GM21381 (cell line): ENCODE results near the gene RGS6.
"Not testable (repeated sequence)": the region's sequence is repeated elsewhere in the genome, so short reads cannot be mapped to it uniquely, and the experiment has no call there.

Experiments used
- ATAC-seq: cut with Tn5 transposase; IDR thresholded peaks from one replicate; pipeline ENCODE4 v1.9.1; 2021; ENCODE audit warnings: mild to moderate bottlenecking, moderate library complexity; ENCODE audit not compliant: unreplicated experiment

The RGS6 gene

DNA sequence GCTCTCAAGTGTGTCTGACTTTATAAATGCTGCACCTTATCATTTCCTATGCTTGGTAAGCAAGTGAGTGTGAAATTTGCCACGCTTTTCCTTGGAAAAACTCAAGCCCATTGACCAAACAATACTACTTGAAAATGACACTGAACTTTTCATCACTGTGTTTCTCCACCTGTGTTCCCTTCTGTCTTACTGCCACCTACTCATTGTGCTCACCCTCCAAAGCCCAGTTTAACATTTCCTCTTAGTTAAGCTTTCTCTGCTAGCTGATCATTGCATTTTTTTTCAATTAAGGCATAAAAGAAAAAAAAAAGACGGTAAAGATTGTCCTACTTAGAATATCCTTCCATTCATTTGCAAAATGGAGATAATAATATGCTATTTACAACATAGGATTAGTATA is 516.0 kb downstream of the RGS6 start:
- no peak for ATAC-seq

DNA sequence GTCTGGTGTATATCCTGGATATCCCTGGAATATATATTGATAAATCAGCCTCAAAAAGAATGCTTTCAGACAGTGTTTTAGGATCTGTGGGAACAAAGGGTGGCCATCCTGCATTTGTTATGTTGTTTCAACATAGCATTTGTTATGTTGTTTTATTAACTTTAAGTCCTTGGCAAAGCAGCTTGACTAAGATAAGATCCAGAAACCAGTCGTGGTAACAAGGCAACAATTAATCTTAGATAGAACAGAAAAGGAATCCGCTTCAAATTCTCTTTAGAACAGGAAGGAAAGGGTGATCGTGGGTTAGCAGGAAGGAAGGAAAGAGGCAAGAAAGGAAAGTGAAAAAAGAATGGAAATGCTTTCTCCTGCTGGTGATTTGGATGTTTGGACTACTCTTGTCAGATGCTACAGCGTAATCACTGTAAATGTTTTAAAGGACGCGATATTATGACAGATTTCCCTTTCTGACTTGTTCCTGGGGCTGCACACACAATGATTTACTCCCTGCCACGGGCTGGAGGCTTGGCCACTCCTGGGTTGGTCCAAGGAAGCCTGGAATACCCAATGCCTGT is 518.3 kb downstream of the RGS6 start:
- ATAC-seq = no peak

DNA sequence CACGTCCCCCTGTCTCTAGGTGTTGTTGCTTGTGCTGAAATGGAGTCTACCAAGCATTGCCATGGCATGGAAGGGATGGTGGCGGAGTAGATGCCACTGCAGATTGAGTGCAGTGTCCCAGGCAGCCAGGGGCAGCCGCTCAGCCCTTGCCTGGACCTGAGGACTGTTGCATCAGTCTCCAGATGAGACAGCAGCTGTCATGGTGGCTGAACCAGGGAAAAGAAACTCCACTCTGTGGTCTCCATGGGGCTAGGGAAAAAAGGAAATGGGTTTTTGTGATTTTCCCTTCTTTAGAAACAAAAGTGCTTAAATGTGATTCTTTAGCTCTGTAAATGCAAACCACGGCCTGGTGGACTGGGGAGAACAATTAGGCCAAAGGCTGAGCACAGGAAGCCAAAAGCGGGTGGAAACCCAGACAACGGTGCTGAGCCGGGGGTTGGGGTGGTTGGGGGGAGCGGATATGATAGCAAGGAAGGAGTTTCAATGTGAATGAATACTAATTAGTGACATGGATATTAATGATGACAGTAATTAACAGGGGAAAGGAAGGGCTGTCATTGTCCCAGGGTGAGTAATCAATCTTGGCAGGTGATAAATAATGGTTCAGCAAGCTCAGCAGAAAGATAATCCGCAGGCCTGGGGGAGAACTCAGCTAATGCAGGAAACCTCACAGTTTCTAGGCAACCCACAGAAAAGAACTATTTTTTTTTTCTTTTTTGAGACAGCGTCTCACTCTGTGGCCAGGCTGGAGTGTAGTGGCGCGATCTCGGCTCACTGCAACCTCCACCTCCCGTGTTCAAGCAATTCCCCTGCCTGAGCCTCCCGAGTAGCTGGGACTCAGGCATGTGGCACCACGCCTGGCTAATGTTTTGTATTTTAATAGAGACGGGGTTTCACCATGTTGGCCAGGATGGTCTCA is 519.1 kb downstream of the RGS6 start:
- ATAC-seq = no peak

DNA sequence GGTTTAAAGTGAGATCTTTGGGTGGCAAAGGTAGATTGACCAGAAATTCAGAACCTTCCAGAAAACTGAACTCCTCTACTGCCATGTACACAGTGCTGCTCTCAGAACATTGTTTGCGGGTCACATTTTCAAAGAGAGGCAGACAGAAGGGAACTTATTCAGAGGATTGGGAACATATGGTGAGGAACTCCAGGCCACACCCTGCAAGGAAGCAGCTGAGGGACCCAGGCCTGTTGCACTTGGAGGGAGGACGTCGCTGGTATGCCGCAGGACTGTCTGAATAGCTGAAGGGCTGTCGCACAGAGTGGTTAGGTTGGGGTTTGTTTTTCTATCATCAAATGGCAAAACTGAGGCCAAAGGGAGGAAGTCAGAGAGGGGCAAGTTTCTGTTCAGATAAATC is 520.5 kb downstream of the RGS6 start:
- no peak for ATAC-seq

DNA sequence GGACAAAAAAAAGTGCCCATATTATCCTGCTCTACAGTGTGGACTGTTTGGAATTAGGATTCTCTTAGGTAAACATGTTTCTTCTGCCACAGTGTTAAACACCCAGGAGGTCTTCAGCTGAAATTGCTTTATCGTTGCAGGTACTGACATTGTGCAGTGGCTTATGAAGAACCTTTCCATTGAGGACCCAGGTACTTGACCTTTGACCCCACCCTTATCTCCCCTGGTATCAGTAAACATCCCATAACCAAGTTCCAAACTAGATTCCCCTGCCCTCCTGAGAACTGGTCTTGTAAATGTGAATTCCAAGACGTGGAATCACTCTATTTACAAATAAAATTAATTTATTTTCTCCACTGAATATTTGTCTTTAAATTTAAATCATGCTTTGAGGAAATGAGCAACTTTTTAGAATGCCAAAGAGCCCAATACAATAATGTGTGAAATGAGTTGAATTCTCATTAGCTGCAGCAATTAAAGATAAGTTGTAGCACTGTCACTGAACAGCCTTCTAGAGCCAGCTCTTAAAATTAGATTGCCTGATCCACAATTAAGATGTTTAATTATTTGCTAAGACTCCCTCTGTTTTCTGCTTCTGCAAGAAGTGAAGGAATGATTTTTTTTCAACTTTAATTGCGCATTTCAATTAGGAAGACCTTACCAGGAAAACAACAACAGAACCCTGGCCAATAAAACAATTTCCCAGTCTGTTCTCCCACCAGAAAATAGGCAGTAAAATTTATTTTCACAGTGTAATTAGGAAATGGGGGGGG is 522.3 kb downstream of the RGS6 start:
- ATAC-seq = no peak

DNA sequence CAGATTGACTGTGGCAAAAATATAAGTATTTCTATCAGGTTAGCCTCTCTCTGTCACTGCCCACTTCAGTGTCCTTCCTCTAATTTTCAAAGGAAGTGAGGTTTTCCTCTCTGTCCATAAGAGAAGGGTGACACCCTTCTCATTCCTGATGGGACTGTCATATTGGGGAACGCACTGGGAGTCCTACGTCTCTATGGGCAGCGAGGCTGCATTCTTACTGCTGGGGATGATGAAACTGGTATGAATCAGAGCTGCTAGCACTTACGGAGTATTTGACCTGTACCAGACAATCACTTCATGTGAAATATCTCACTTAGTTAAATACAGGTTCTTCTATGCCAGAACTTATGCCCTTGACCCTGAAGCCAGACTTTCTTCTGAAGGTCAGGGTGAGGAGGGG is 525.4 kb downstream of the RGS6 start:
- ATAC-seq = no peak

DNA sequence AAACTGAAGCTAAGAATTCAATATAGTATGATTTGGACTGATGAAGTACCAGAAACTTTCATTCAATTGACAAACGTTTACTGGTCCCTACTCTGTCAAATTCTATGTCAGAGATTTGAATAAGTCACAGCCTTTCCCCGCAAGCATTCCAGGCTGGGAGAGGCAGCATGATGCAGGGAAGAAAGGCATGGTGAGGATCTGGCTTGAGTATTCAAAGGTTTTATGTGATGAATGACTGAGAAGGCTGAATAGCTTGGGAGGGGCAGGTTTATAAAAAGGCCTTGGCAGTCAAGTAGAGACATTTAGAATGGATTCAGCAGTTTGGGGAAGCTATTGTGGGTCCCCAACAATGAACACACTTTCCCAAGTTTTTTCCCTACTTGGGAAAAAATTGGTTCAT is 529.8 kb downstream of the RGS6 start:
- no peak for ATAC-seq

DNA sequence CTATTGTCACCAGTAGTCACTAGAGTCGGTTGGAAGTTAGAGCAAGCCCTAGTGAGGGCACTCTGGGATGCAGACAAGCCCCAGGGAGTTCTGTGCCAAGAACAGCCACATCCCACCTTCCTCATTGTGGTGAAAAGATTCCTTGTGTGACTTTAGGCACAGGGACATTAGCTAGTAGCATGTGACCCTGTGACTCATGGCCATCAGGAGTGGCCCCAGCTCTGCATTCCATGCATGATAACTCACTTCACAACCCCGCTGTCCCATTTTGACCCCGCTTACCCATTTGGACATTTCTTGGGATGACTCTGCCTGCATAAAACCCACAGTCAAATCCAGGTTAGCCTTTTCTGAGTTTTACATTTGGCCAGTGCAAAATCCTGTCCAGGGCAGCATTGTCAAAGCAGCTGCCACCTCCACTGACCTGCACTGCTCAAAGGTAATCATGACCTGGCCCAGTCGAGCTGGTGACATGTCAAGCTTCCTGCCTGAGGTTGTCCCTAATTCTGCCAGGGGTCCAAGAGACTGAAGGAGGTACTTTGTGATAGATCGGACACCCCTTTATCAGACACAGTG is 531.1 kb downstream of the RGS6 start:
- no peak for ATAC-seq

DNA sequence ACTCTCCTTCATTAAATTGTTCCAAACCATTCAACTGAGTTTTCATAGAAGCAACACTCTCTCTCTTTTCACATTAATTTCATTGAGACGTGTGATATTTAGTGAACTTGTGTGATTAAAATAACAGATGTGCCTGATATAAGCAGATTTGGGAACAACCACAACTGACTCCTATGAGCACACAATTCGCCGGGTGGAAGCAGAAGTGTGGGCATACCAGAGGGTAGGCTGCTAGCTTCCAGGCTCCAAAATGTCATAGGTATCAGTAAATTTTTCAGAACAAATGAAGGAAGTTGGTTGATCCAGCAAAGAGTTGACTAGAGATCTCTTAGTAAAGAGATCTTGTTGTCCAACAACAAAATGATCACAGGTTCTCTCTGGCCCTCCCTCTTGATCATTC is 532.0 kb downstream of the RGS6 start:
- ATAC-seq = no peak

DNA sequence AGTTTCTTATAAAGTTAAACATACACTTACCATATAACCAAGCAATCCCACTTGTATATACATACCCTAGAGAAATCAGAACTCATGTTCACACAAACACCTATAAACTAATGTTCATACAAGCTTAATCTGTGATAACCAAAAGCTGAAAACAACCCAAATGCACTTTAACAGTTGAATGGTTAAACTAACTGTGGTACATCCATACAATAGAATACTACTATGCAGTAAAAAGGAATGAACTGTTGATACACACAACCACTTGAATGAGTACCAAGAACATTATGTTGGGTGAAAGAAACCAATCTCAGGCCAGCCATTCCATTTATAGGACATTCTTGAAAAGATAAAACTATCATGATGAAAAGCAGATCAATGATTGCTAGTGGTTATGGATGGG is 534.1 kb downstream of the RGS6 start:
- ATAC-seq = no peak

DNA sequence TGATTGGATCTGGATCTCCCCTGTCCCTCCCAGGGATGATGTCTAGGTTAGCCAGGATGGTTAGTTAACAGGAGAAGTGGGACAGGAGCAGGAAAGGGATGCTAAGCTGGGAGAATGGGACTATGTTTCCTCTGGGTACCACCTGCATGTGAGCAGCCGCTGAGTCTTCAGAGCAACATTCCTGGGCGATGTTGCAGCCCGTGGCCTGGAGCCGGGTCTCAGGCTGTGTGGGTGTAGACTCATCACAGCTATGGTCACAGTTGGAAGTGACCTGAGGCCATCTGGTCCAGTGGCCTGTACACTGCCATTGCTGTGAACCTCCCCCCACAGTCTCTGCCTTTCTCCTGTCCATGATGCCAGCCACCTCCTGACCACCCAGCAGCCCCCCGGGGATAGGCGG is 539.1 kb downstream of the RGS6 start:
- ATAC-seq = no peak

DNA sequence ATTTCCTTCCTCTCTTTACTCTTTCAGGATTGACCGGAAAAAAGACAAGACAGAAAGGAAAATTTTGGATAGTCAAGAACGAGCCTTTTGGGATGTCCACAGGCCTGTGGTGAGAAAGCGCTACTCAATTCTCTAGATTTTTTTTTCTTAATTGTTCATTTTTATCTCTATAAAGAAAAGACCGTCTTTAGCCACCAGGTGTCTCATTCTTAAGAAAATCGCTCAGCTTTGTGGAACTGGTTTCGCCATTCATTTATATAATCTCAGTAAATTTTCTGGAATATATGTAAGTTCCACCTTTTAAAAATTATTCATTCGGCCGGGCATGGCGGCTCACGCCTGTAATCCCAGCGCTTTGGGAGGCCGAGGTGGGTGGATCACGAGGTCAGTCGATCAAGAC is 540.6 kb downstream of the RGS6 start:
- ATAC-seq = no peak

DNA sequence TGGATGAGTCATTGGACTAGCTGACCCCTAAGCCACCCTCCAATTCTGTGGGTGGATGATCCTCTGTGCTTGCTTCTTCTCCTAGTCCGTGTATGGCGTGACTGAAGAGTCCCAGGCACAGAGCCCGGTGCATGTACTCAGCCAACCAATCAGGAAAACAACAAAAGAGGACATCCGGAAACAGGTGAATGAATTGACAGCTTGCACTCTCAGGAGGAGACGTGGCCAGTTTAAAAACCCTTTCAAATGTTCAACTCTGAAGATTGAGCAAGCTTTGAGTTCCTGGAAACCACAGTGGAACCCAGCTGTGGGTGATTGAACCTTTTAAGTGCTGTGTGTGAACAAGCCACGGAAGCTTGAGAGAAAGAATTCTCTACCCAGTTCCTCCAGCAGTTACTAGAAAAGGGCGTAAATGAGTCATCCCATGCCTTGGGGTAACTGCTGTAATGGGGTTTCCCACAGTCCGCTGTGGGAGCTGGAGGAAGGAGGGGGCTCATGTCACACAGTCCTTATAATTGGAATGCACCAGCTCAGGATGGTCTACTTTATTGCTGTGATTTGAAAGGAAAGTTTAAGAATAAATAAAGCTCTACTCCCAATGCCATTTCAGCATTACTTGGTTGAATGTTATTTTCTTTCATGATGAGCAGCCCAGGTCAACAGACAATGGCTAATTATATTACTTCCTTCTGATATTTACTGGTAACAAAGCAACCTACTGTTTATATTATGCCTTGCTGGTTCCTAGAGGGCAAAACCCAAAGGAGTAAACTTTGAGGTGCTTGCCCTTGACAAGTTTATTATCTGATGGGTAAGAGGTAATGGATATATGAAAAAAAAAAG is 544.6 kb downstream of the RGS6 start:
- peak; percentile 86 for ATAC-seq

DNA sequence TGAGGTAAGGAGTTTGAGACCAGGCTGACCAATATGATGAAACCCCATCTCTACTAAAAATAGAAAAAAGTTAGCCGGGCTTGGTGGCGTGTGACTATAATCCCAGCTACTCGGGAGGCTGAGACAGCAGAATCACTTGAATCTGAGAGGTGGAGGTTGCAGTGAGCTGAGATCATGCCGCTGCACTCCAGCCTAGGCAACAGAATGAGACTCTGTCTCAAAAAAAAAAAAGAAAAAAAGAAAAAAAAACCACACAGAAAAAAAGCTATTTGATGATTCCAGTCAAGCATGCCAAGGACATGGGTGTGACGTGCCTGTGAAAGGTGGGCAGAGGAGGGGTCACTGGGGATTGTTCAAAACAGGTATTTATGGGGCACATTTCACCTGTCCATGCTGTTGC is 545.3 kb downstream of the RGS6 start:
- not testable (repeated sequence) for ATAC-seq

DNA sequence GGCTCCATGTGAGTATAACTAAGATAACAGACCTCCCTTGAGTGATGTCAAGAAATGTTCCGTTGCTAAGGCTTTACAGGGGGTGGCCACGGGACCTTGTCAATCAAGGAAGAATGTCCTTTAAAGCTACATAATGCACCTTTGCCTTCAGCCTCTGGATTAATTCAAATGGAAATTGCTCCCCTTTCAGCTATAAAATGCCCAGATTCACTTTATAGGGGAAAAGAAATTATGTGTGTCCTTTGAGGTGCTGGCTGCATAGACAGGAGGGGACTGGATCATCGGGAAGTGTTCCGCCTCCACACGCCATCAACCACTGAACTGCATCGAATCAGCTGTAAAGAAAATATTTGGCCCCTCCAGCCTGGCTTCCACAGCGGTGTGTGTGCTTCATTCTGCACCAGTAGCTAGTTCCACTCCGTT is 546.3 kb downstream of the RGS6 start:
- no peak for ATAC-seq

DNA sequence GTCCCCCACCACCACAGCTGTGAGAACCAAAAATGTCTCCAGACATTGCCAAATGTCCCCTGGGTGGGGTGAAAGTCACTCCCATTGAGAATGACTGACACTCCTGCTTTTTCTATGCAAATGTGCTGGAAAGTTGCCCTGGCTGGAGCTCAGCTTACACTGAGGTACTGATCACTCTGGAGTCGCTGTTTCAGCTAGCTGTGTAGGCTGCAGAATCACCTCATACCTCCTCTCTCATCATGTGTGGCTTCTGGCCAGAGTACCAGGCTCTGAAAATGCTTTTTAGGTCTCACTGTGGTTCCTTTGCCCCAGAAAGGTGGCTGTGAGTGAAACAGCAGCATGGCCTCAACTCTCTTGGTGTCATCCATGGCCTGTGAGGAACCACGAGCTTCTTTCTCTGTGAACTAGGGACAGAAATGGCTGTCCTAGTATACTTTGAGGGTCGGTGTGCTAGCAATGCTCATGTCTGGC is 547.3 kb downstream of the RGS6 start:
- no peak for ATAC-seq

DNA sequence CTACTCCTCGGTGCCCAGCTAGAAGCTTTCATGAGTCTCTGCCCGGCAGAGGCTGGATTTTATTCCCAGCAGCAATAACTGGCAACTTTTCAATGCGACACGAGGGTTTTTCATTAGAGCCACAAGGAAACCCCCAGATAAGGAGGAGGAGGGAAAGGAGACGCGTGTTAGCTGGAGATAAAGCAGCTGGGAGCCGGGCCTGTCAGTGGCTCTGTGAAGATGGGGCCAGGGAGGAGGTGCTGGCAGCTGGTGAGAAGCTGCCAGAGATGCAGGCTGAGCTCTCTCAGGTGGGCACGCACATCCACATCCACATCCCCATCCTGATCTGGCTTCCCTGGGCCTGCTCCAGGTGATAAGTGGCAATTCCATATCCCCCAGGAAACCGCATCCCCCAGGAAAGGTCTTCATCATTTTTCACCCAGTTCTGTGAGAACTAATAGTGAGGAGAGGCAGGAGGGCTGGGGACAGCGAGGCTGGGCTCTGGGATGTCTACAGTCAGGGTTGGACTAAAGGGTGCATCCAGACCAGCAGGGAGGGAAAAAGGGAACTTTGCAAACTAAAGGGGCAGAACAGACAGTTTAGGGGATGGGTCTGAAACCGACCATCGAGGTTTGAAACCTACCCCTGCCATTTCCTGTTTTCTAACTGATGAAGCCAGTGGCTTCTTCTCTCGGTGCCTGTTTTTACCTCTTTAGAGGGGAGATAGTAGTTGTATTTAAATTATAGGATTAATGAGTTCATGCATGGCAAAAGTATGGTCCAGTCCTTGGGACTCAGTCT is 548.4 kb downstream of the RGS6 start:
- ATAC-seq = no peak

DNA sequence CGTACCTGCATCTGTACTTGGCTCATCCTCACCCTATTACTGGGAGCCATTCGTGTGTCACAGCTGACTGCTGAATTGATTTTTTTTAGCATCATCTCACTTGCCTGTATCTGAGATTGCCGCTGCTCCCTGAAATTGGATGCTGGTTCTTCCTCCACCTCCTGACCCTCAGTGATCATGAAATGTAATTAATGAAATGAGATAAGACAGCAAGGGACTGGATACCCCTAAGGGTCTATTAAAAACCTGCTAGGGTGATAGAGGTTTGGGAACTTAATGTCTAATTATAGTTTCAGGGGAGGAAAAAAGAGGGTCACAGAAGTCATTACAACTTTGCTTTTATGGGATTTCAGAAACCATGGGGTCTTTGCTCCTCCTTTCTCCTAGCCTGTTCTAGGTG is 551.1 kb downstream of the RGS6 start:
- no peak for ATAC-seq

DNA sequence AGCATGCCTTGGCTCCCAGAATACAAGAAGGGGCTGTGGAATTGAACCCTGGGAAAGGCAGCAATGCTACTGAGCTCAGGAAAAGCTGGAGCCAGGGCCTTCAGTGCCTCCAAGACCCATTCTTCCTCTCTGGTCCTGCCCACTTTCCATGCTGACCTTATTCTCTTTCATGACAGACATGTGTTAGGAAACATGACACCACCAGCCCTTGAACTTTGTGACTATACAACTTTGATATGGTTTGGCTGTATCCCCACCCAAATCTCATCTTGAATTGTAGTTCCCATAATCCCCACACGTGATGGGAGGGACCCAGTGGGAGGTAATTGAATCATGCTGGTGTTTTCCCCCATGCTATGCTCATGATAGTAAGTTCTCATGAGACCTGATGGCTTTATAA is 553.5 kb downstream of the RGS6 start:
- ATAC-seq = no peak

DNA sequence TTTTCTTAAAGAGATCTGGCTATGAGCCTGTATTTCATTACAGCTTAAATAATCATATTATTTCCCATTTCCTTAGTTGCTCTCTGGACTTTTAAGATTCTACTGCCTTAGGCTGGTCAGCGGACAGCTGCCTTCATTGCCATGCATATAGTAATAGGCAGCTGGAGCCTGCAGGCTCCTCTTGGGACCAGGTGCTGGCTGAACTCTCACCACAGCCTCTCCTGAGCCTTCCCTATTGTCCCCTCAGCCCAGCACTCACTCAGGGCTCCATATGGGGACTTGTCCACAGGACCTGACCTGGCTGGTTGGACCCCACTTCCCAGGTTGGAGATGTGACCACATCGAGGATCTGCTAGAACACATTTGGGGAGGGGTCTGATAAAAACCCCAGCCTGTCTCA is 556.3 kb downstream of the RGS6 start:
- no peak for ATAC-seq
